Osteoblast (primary cell): ENCODE data around the gene TTC28. TPM values are rescaled to one million over a fixed set of nuclear protein-coding genes. Genes with fewer than 3 reads are reported as not detected.

Experiments
- DNase-seq: peaks from one replicate; pipeline ENCODE4 v3.0.0; 2011; ENCODE audit warnings: low spot score, mixed read lengths; ENCODE audit not compliant: insufficient read length; ENCODE audit errors: missing footprints
- H2AFZ ChIP-seq: 2 replicates; pipeline ENCODE4 v1.6.0; 2011; ENCODE audit warnings: mild to moderate bottlenecking, low read length
- H3K27ac ChIP-seq: 2 replicates; pipeline ENCODE4 v1.5.1; 2011; ENCODE audit warnings: mild to moderate bottlenecking, low read depth, low read length, moderate library complexity
- H3K27me3 ChIP-seq: 2 replicates; pipeline ENCODE4 v1.6.0; 2012; ENCODE audit warnings: mild to moderate bottlenecking, control low read depth, inconsistent platforms, low read length, moderate library complexity; ENCODE audit not compliant: insufficient read depth
- H3K36me3 ChIP-seq: 2 replicates; pipeline ENCODE4 v1.5.1; 2011; ENCODE audit warnings: mild to moderate bottlenecking, low read length, control low read depth, moderate library complexity; ENCODE audit not compliant: insufficient read depth
- H3K4me1 ChIP-seq: 2 replicates; pipeline ENCODE4 v1.5.1; 2011; ENCODE audit warnings: mild to moderate bottlenecking, low read length, control low read depth, moderate library complexity; ENCODE audit not compliant: insufficient read depth
- H3K4me2 ChIP-seq: 2 replicates; pipeline ENCODE4 v1.6.0; 2011; ENCODE audit warnings: mild to moderate bottlenecking, low read length; ENCODE audit not compliant: insufficient read depth
- H3K4me3 ChIP-seq: fragments of 200-600 bp; sonication (generic); 3 replicates; pipeline ENCODE4 v1.5.1; 2012; ENCODE audit warnings: mild to moderate bottlenecking, low read length, inconsistent platforms; ENCODE audit not compliant: insufficient read depth
- H3K79me2 ChIP-seq: 2 replicates; pipeline ENCODE4 v1.6.0; 2012; ENCODE audit warnings: mild to moderate bottlenecking, low read length, control low read depth, inconsistent platforms; ENCODE audit not compliant: insufficient read depth
- H3K9me3 ChIP-seq: 2 replicates; pipeline ENCODE4 v1.5.1; 2011; ENCODE audit warnings: low read depth, low read length, control low read depth
- H4K20me1 ChIP-seq: 2 replicates; pipeline ENCODE4 v1.6.0; 2012; ENCODE audit warnings: mild to moderate bottlenecking, low read length, control low read depth; ENCODE audit not compliant: insufficient read depth
- total RNA-seq: library from RNA; depleted of rRNA; stranded (reverse); fragments of >200 nt; gene quantifications from 2 replicates; pipeline ENCODE4 v1.2.3, GENCODE V29; 2012
- TF ChIP-seq, protein P1 (sequence below): IDR thresholded peaks from 2 replicates; pipeline ENCODE4 v1.5.1; 2011; ENCODE audit warnings: mild to moderate bottlenecking, low read depth, low read length, moderate library complexity; ENCODE audit errors: extremely low read depth

TTC28 gene
- total RNA-seq, 1 donor, result 48.1 TPM

- no peak overlapping the region for H2AFZ ChIP-seq
- no peaks in the 10 kb centered on the region for H3K79me2 ChIP-seq
- no peak for DNase-seq
- no peak overlapping the region for H3K4me2 ChIP-seq
- H3K27ac ChIP-seq, result no peak overlapping the region
- TF ChIP-seq, protein P1, sequence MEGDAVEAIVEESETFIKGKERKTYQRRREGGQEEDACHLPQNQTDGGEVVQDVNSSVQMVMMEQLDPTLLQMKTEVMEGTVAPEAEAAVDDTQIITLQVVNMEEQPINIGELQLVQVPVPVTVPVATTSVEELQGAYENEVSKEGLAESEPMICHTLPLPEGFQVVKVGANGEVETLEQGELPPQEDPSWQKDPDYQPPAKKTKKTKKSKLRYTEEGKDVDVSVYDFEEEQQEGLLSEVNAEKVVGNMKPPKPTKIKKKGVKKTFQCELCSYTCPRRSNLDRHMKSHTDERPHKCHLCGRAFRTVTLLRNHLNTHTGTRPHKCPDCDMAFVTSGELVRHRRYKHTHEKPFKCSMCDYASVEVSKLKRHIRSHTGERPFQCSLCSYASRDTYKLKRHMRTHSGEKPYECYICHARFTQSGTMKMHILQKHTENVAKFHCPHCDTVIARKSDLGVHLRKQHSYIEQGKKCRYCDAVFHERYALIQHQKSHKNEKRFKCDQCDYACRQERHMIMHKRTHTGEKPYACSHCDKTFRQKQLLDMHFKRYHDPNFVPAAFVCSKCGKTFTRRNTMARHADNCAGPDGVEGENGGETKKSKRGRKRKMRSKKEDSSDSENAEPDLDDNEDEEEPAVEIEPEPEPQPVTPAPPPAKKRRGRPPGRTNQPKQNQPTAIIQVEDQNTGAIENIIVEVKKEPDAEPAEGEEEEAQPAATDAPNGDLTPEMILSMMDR, result no peak
- H3K4me3 ChIP-seq, result no peak overlapping the region
- no peaks in the 10 kb centered on the region for H3K9me3 ChIP-seq
- no peaks in the 10 kb centered on the region for H3K27me3 ChIP-seq
- H3K4me1 ChIP-seq, result no peaks in the 10 kb centered on the region
- no peaks in the 10 kb centered on the region for H3K36me3 ChIP-seq
- H4K20me1 ChIP-seq, result no peaks in the 10 kb centered on the region
Measured at GRCh38 chr22:28044546-28045173, 635.0 kb downstream of the TTC28 start.

DNA sequence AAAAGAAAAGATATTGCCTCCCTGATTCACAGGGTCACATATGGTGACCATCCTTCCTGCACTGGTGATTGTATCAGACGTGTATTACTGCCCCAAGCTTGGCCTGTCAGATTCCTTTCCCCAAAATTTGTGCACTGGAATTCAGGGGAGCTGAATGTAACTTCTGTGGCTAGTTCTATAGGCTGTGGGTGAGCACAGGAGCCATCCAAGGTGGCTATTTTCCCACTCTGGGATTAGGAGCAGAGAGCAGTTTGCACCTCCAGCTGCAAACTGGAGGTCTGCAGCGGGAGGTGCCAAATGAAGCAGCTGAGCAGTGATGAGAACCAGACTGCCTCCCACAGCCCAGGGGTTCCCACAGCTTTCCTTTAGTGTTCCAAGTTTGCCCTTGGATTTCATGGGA is 636.4 kb downstream of the TTC28 start:
- TF ChIP-seq, protein P1, result no peak

DNA sequence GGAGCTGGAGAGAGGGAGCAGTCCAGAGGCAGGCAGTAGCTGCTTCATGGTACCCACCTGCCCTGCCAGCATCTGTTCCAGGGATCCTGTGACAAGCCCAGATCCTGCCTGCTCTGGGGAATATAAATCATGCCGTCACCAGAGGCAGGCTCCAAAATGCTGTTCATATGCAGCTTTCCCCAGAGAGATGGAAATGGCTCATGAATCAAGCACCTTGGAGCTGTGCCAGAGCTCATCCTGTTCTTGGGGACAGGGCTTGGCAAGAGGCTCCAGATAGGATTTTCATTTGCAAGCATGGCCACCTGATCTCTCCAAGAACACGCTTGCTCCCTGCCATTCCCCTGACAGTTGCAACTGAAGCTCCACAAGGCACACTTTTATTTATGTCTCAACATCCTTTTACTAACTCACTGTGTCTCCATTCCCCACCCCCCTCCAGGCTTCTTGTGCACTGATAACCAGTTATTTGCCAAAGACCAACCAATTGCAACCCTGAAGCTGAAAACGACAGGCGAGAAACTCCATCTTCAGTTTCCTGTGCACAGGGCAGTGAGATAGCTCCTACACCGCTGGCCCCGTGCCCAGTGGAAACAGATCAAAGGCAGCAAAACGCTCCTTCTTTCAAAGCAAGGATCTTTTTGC is 644.8 kb downstream of the TTC28 start:
- TF ChIP-seq, protein P1, result no peak
- Histone ChIP-seq H4K20me1 (peaks cover 16% of the 10 kb centered on the region), H3K9me3 (no peaks in the 10 kb centered on the region), H3K36me3 (no peaks in the 10 kb centered on the region), H3K27ac (no peak overlapping the region), H3K79me2 (no peaks in the 10 kb centered on the region), H3K4me3 (no peak overlapping the region), H2AFZ (no peak overlapping the region), H3K4me2 (peak overlapping the region; percentile 7), H3K27me3 (no peaks in the 10 kb centered on the region), H3K4me1 (peaks cover 12% of the 10 kb centered on the region)
- DNase-seq, result peak; percentile 9

More for the DNA sequence above, 636.4 kb downstream of the TTC28 start:
- Histone ChIP-seq H3K4me3 (no peak overlapping the region), H4K20me1 (no peaks in the 10 kb centered on the region), H3K4me2 (no peak overlapping the region), H2AFZ (no peak overlapping the region), H3K4me1 (no peaks in the 10 kb centered on the region), H3K9me3 (no peaks in the 10 kb centered on the region), H3K27ac (no peak overlapping the region), H3K79me2 (no peaks in the 10 kb centered on the region), H3K27me3 (no peaks in the 10 kb centered on the region), H3K36me3 (no peaks in the 10 kb centered on the region)
- no peak for DNase-seq

GRCh38 chr22:28034145-28034759 is 645.4 kb downstream of the TTC28 start:
- H3K36me3 ChIP-seq, result no peaks in the 10 kb centered on the region
- no peaks in the 10 kb centered on the region for H3K9me3 ChIP-seq
- no peak overlapping the region for H3K27ac ChIP-seq
- no peak overlapping the region for H3K4me3 ChIP-seq
- H4K20me1 ChIP-seq, result peaks cover 16% of the 10 kb centered on the region
- peaks cover 16% of the 10 kb centered on the region for H3K4me1 ChIP-seq
- no peaks in the 10 kb centered on the region for H3K27me3 ChIP-seq
- no peak overlapping the region for H3K4me2 ChIP-seq
- no peaks in the 10 kb centered on the region for H3K79me2 ChIP-seq
- no peak for DNase-seq
- H2AFZ ChIP-seq, result no peak overlapping the region
- TF ChIP-seq, protein P1, result no peak
